Measurements from ENCODE around the gene CACNA1D.

Gene CACNA1D

DNA sequence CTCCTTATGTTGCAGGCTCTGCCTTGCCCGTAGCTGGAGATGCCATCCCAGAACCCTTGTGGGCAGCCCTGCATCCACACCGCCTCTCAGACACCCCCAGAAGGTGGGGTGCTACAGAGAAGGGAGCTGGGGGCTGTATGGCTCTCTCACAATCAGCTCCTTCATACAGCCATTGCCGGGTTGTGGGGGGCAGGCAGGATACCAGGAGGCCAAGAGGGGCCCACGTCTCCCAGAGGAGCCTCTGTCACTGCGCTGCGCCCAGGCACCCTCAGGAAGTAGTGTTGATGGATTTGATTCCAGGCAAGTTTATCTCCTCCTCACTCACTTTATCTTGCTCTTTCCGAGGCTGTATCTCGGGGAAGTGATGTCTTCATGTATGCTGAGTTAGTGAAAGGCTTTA, 180.2 kb downstream of the CACNA1D start:
- Histone ChIP-seq H3K9ac (ENCODE audit: low read depth in 1 of 2, low read length in 2 of 2) (no peak overlapping the region), H3K4me3 (ENCODE audit: low read length in 2 of 2) (no peak overlapping the region), H3K36me3 (ENCODE audit: control insufficient read depth in 2 of 2, insufficient read depth in 2 of 2, low read length in 2 of 2) (no peaks in the 10 kb centered on the region), H3K27me3 (ENCODE audit: control insufficient read depth in 2 of 2, insufficient read depth in 2 of 2, low read length in 2 of 2) (no peaks in the 10 kb centered on the region), H3K9me3 (ENCODE audit: control insufficient read depth in 2 of 2, low read length in 2 of 2) (no peaks in the 10 kb centered on the region), H3K4me1 (ENCODE audit: control insufficient read depth in 2 of 2, insufficient read depth in 2 of 2, low read length in 2 of 2) (no peaks in the 10 kb centered on the region), H3K27ac (ENCODE audit: low read depth in 2 of 2, low read length in 2 of 2) (no peak overlapping the region)

DNA sequence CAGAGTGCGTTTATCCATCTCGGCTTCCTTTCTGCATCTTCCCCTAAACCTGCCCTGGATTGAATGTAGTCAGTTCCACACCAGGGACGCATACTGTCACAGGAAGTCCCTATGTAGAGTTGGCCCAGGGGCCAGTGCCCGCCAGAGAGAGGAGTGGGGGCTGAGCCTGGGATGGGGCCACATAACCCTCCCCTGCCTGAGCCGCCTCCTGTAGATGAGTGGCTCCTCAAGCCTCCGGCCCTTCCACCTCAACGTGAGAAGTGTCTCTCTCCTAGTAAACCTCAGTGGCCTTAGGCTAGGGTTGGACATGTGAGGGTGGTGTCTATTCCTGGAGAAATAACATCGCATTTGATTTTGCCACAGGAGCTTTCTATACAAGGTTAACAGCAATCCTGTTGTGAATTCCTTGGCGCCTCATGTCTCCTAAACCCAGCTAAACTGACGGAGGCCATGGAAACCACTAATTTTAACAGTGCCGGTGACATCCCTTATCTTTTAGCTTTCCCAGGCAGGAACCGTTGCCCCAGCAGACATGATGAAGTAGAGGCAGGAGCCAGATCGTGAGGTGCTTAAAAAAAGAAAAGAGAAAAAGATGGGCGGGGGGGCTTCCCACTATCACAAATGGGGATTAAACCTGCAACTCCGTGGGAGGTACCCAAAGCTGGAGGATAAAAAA, 180.7 kb downstream of the CACNA1D start:
- Histone ChIP-seq H3K4me3 (ENCODE audit: low read length in 2 of 2) (no peak overlapping the region), H3K4me1 (ENCODE audit: control insufficient read depth in 2 of 2, insufficient read depth in 2 of 2, low read length in 2 of 2) (no peaks in the 10 kb centered on the region), H3K9me3 (ENCODE audit: control insufficient read depth in 2 of 2, low read length in 2 of 2) (no peaks in the 10 kb centered on the region), H3K36me3 (ENCODE audit: control insufficient read depth in 2 of 2, insufficient read depth in 2 of 2, low read length in 2 of 2) (no peaks in the 10 kb centered on the region), H3K9ac (ENCODE audit: low read depth in 1 of 2, low read length in 2 of 2) (no peak overlapping the region), H3K27ac (ENCODE audit: low read depth in 2 of 2, low read length in 2 of 2) (no peak overlapping the region), H3K27me3 (ENCODE audit: control insufficient read depth in 2 of 2, insufficient read depth in 2 of 2, low read length in 2 of 2) (no peaks in the 10 kb centered on the region)

- Histone ChIP-seq H3K36me3 (ENCODE audit: control insufficient read depth in 2 of 2, insufficient read depth in 2 of 2, low read length in 2 of 2) (no peaks in the 10 kb centered on the region), H3K27me3 (ENCODE audit: control insufficient read depth in 2 of 2, insufficient read depth in 2 of 2, low read length in 2 of 2) (no peaks in the 10 kb centered on the region), H3K27ac (ENCODE audit: low read depth in 2 of 2, low read length in 2 of 2) (no peak overlapping the region), H3K4me1 (ENCODE audit: control insufficient read depth in 2 of 2, insufficient read depth in 2 of 2, low read length in 2 of 2) (no peaks in the 10 kb centered on the region), H3K4me3 (ENCODE audit: low read length in 2 of 2) (no peak overlapping the region), H3K9me3 (ENCODE audit: control insufficient read depth in 2 of 2, low read length in 2 of 2) (no peaks in the 10 kb centered on the region), H3K9ac (ENCODE audit: low read depth in 1 of 2, low read length in 2 of 2) (no peak overlapping the region)
Measured at GRCh38 chr3:53675942-53676341, 181.5 kb downstream of the CACNA1D start.

DNA sequence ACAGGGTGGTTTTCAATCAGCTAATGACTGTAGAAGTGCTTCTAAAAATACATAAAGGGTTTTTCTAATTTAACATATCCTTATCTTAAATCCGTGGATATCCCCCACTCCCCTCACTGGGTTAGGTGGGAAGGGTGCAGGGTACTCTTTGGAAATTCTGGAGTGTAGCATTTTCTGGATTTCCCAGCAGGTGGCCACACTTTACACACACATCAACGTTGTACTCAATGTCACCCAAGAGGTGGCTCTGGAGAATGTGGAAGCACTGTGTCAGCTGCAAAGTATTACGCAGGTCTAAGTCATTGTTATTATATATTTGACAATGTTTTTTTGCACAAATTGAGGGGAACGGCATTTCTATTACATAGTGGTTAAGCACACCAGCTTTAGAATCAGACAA, 183.0 kb downstream of the CACNA1D start:
- Histone ChIP-seq H3K36me3 (ENCODE audit: control insufficient read depth in 2 of 2, insufficient read depth in 2 of 2, low read length in 2 of 2) (no peaks in the 10 kb centered on the region), H3K27ac (ENCODE audit: low read depth in 2 of 2, low read length in 2 of 2) (no peak overlapping the region), H3K27me3 (ENCODE audit: control insufficient read depth in 2 of 2, insufficient read depth in 2 of 2, low read length in 2 of 2) (no peaks in the 10 kb centered on the region), H3K4me1 (ENCODE audit: control insufficient read depth in 2 of 2, insufficient read depth in 2 of 2, low read length in 2 of 2) (no peaks in the 10 kb centered on the region), H3K9ac (ENCODE audit: low read depth in 1 of 2, low read length in 2 of 2) (no peak overlapping the region), H3K9me3 (ENCODE audit: control insufficient read depth in 2 of 2, low read length in 2 of 2) (no peaks in the 10 kb centered on the region), H3K4me3 (ENCODE audit: low read length in 2 of 2) (no peak overlapping the region)

DNA sequence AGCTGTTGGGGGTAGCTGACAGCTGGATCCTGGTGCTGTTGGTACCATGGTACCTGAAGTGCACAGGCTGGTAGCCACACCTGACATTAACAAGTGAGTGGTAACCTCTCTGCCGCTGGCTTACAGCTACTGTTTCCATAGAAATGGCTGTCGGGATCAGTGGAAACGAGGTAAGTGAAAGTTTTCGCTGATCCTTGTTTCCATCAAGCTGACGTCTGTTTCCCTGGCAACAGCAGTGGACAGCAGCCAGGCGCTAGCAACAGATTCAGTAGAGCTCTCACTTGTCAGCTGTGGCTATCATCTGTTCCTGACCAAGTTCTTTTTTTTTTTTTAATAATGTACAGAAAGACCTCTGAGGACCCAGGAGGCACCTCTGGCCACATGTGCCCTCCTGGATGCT, 185.6 kb downstream of the CACNA1D start:
- no peak overlapping the region for H3K27ac ChIP-seq (ENCODE audit: low read depth in 2 of 2, low read length in 2 of 2)

GRCh38 chr3:53682807-53683206, 188.4 kb downstream of the CACNA1D start:
- no peaks in the 10 kb centered on the region for H3K9me3 ChIP-seq (ENCODE audit: control insufficient read depth in 2 of 2, low read length in 2 of 2)
- H3K9ac ChIP-seq (ENCODE audit: low read depth in 1 of 2, low read length in 2 of 2), result no peak overlapping the region
- no peaks in the 10 kb centered on the region for H3K27me3 ChIP-seq (ENCODE audit: control insufficient read depth in 2 of 2, insufficient read depth in 2 of 2, low read length in 2 of 2)
- no peak overlapping the region for H3K27ac ChIP-seq (ENCODE audit: low read depth in 2 of 2, low read length in 2 of 2)
- H3K36me3 ChIP-seq (ENCODE audit: control insufficient read depth in 2 of 2, insufficient read depth in 2 of 2, low read length in 2 of 2), result no peaks in the 10 kb centered on the region
- H3K4me1 ChIP-seq (ENCODE audit: control insufficient read depth in 2 of 2, insufficient read depth in 2 of 2, low read length in 2 of 2), result no peaks in the 10 kb centered on the region
- no peak overlapping the region for H3K4me3 ChIP-seq (ENCODE audit: low read length in 2 of 2)

More for the DNA sequence above, 185.6 kb downstream of the CACNA1D start:
- no peak overlapping the region for H3K4me3 ChIP-seq (ENCODE audit: low read length in 2 of 2)
- H3K9me3 ChIP-seq (ENCODE audit: control insufficient read depth in 2 of 2, low read length in 2 of 2), result no peaks in the 10 kb centered on the region
- no peak overlapping the region for H3K9ac ChIP-seq (ENCODE audit: low read depth in 1 of 2, low read length in 2 of 2)
- H3K27me3 ChIP-seq (ENCODE audit: control insufficient read depth in 2 of 2, insufficient read depth in 2 of 2, low read length in 2 of 2), result no peaks in the 10 kb centered on the region
- H3K4me1 ChIP-seq (ENCODE audit: control insufficient read depth in 2 of 2, insufficient read depth in 2 of 2, low read length in 2 of 2), result no peaks in the 10 kb centered on the region
- no peaks in the 10 kb centered on the region for H3K36me3 ChIP-seq (ENCODE audit: control insufficient read depth in 2 of 2, insufficient read depth in 2 of 2, low read length in 2 of 2)

DNA sequence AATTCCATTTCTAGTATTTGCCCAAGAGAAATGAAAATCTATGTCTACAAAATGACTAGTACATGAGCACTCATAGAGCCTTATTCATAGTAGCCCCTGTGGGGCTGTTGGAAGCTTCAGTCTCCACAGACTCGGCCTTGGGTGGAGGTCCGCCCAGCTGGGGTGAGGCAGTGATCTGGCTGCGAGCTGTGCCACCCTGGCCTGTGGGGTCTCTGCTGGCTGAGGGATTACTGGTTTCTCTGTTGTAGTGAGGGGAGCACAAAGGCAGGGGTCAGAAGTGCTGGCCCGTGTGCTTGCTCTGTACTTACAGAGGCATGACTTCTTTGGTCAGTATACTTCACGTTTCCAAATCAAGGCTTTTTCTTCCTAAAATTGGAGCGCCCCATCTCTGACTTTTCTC, 193.7 kb downstream of the CACNA1D start:
- Histone ChIP-seq H3K4me3 (ENCODE audit: low read length in 2 of 2) (no peak overlapping the region), H3K36me3 (ENCODE audit: control insufficient read depth in 2 of 2, insufficient read depth in 2 of 2, low read length in 2 of 2) (no peaks in the 10 kb centered on the region), H3K4me1 (ENCODE audit: control insufficient read depth in 2 of 2, insufficient read depth in 2 of 2, low read length in 2 of 2) (no peaks in the 10 kb centered on the region), H3K9me3 (ENCODE audit: control insufficient read depth in 2 of 2, low read length in 2 of 2) (no peaks in the 10 kb centered on the region), H3K9ac (ENCODE audit: low read depth in 1 of 2, low read length in 2 of 2) (no peak overlapping the region), H3K27ac (ENCODE audit: low read depth in 2 of 2, low read length in 2 of 2) (no peak overlapping the region), H3K27me3 (ENCODE audit: control insufficient read depth in 2 of 2, insufficient read depth in 2 of 2, low read length in 2 of 2) (no peaks in the 10 kb centered on the region)

GRCh38 chr3:53688989-53689388, 194.6 kb downstream of the CACNA1D start:
- Histone ChIP-seq H3K36me3 (ENCODE audit: control insufficient read depth in 2 of 2, insufficient read depth in 2 of 2, low read length in 2 of 2) (no peaks in the 10 kb centered on the region), H3K9me3 (ENCODE audit: control insufficient read depth in 2 of 2, low read length in 2 of 2) (no peaks in the 10 kb centered on the region), H3K4me3 (ENCODE audit: low read length in 2 of 2) (no peak overlapping the region), H3K27ac (ENCODE audit: low read depth in 2 of 2, low read length in 2 of 2) (no peak overlapping the region), H3K27me3 (ENCODE audit: control insufficient read depth in 2 of 2, insufficient read depth in 2 of 2, low read length in 2 of 2) (no peaks in the 10 kb centered on the region), H3K9ac (ENCODE audit: low read depth in 1 of 2, low read length in 2 of 2) (no peak overlapping the region), H3K4me1 (ENCODE audit: control insufficient read depth in 2 of 2, insufficient read depth in 2 of 2, low read length in 2 of 2) (no peaks in the 10 kb centered on the region)

DNA sequence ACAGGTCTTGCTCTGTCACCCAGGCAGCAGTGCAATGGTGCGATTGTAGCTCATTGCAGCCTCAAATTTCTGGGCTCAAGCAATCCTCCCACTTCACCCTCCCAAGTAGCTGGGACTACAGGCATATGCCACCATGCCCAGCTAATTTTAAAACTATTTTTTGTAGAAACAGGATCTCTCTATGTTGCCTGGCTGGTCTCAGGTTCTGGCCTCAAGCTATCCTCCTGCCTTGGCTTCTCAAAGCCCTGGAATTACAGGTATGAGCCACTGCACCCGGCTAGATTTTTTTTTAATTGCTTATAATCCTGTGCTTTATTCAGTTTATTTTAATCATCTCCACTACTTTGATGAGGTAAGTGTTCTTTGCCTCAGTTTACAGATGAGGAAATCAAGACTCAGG, 195.3 kb downstream of the CACNA1D start:
- Histone ChIP-seq H3K9me3 (ENCODE audit: control insufficient read depth in 2 of 2, low read length in 2 of 2) (no peaks in the 10 kb centered on the region), H3K4me1 (ENCODE audit: control insufficient read depth in 2 of 2, insufficient read depth in 2 of 2, low read length in 2 of 2) (no peaks in the 10 kb centered on the region), H3K27me3 (ENCODE audit: control insufficient read depth in 2 of 2, insufficient read depth in 2 of 2, low read length in 2 of 2) (no peaks in the 10 kb centered on the region)

DNA sequence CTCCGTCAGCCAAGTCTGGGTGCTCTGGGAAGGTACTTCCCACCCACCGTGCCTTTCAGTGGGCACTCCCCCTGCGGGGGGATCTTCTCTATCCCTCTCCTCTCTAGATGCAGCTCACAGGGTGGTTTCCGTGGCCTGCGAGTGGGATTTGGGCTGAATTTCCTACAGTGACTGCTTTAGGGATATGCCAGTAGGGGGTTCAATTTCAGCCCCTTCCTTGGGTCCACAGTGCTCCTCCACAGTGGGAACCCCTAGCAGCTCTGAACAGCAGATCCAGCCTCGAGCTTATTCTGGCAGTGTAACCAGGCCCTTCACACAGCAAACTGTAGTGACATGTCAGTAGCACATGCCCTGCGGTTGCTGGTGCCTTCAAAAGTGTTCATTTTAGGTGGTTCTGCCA, 196.1 kb downstream of the CACNA1D start:
- Histone ChIP-seq H3K27ac (ENCODE audit: low read depth in 2 of 2, low read length in 2 of 2) (no peak overlapping the region), H3K9ac (ENCODE audit: low read depth in 1 of 2, low read length in 2 of 2) (no peak overlapping the region), H3K4me1 (ENCODE audit: control insufficient read depth in 2 of 2, insufficient read depth in 2 of 2, low read length in 2 of 2) (no peaks in the 10 kb centered on the region), H3K36me3 (ENCODE audit: control insufficient read depth in 2 of 2, insufficient read depth in 2 of 2, low read length in 2 of 2) (no peaks in the 10 kb centered on the region), H3K27me3 (ENCODE audit: control insufficient read depth in 2 of 2, insufficient read depth in 2 of 2, low read length in 2 of 2) (no peaks in the 10 kb centered on the region), H3K4me3 (ENCODE audit: low read length in 2 of 2) (no peak overlapping the region), H3K9me3 (ENCODE audit: control insufficient read depth in 2 of 2, low read length in 2 of 2) (no peaks in the 10 kb centered on the region)

More for the DNA sequence above, 195.3 kb downstream of the CACNA1D start:
- Histone ChIP-seq H3K36me3 (ENCODE audit: control insufficient read depth in 2 of 2, insufficient read depth in 2 of 2, low read length in 2 of 2) (no peaks in the 10 kb centered on the region), H3K4me3 (ENCODE audit: low read length in 2 of 2) (no peak overlapping the region), H3K27ac (ENCODE audit: low read depth in 2 of 2, low read length in 2 of 2) (no peak overlapping the region), H3K9ac (ENCODE audit: low read depth in 1 of 2, low read length in 2 of 2) (no peak overlapping the region)

GRCh38 chr3:53691349-53691748, 196.9 kb downstream of the CACNA1D start:
- H3K9me3 ChIP-seq (ENCODE audit: control insufficient read depth in 2 of 2, low read length in 2 of 2), result no peaks in the 10 kb centered on the region
- no peaks in the 10 kb centered on the region for H3K36me3 ChIP-seq (ENCODE audit: control insufficient read depth in 2 of 2, insufficient read depth in 2 of 2, low read length in 2 of 2)
- no peak overlapping the region for H3K4me3 ChIP-seq (ENCODE audit: low read length in 2 of 2)
- no peaks in the 10 kb centered on the region for H3K27me3 ChIP-seq (ENCODE audit: control insufficient read depth in 2 of 2, insufficient read depth in 2 of 2, low read length in 2 of 2)
- H3K9ac ChIP-seq (ENCODE audit: low read depth in 1 of 2, low read length in 2 of 2), result no peak overlapping the region
- H3K27ac ChIP-seq (ENCODE audit: low read depth in 2 of 2, low read length in 2 of 2), result no peak overlapping the region
- H3K4me1 ChIP-seq (ENCODE audit: control insufficient read depth in 2 of 2, insufficient read depth in 2 of 2, low read length in 2 of 2), result no peaks in the 10 kb centered on the region
